HG02943 (cell line): ENCODE data around the gene PTDSS2.
"Not testable (repeated sequence)": the region's sequence is repeated elsewhere in the genome, so short reads cannot be mapped to it uniquely, and the experiment has no call there.

Experiments
- ATAC-seq: cut with Tn5 transposase; IDR thresholded peaks from one replicate; pipeline ENCODE4 v1.9.1; 2021; ENCODE audit warnings: mild to moderate bottlenecking, low read depth, moderate library complexity; ENCODE audit not compliant: unreplicated experiment

The PTDSS2 gene

DNA sequence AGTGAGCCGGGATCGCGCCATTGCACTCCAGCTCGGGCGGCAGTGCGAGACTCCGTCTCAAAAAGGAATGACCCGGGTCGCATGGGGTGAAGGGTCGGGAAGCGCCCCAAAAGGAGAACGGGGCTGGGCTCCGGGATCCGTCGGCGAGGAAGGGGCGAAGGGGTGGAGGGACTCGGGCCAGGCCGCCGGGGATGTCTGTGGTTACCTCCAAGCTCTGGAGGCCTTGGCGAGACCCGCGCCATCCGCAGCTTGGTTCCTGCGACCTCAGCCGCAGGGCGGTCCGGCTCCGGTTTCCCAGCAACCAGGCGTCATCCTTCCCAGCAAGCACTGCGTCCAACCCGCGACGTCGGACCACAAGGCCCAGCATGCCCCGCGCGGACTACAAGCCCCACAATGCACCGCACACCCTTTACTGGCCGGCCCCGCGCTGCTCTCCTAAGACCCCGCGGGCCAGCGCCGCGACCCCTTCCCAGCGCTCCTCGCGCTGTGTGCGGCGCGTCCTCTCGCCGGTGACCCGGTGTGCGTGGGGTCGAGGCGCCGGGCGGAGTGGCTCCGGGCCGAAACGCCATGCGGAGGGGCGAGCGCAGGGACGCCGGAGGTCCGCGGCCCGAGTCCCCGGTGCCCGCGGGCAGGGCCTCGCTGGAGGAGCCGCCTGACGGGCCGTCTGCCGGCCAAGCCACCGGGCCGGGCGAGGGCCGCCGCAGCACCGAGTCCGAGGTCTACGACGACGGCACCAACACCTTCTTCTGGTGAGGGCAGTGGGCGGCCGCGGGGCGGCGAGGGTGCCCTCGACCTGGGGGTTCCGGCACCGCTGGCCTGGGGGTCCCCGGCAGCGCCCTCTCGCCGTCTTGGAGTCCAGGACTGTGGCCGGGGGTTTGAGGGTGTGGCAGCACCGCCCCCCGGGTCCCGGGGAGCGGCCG, at the start of gene PTDSS2:
TSS of gene PTDSS2 (plus strand) at position 391 of the 920 bp plus-strand sequence. CDS start at position 568, 177 bp downstream.
- peak; percentile 75 for ATAC-seq

DNA sequence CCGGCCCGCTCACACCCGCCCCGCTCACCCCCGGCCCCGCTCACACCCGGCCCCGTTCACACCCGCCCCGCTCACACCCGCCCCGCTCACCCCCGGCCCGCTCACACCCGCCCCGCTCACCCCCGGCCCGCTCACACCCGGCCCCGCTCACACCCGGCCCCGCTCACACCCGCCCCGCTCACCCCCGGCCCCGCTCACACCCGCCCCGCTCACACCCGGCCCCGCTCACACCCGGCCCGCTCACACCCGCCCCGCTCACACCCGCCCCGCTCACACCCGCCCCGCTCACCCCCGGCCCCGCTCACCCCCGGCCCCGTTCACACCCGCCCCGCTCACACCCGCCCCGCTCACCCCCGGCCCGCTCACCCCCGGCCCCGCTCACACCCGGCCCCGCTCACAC, 48.9 kb upstream of the PTDSS2 start:
- not testable (repeated sequence) for ATAC-seq

GRCh38 chr11:403021-403760, 46.9 kb upstream of the PTDSS2 start:
- no peak for ATAC-seq

- ATAC-seq: no peak
Observed at GRCh38 chr11:403761-404431, 46.2 kb upstream of the PTDSS2 start.

GRCh38 chr11:404551-405264, 45.4 kb upstream of the PTDSS2 start:
- ATAC-seq: no peak

DNA sequence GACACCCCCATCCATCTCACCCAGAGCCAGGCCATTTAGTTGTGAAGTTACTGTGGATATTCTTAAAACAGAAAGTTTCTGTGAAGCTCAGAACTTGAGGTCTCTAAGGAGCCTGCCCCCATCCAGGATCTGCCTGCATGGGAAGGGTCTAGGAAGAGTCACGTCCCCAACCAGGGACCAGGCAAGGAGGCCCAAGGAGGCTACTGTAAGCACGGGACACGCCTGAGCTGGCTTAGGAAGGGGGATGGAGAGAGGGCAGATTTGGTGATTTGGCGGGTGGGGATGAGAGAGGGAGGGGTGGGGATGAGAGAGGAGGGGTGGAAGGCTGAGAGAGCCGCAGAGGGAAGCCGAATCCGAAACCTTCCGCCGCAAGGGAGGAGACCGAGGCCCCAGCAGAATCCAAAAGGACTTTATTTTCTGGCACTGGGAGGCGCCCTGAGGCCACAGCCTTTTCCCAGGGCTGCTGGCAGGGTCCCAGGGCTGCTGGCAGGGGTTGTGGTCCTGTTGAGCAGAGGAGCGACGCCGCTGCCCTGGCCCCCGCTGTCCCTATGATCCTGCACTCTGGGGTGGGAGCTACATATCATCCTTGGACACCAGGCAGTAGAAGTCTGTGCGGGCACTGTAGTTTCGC, 44.6 kb upstream of the PTDSS2 start:
- no peak for ATAC-seq

DNA sequence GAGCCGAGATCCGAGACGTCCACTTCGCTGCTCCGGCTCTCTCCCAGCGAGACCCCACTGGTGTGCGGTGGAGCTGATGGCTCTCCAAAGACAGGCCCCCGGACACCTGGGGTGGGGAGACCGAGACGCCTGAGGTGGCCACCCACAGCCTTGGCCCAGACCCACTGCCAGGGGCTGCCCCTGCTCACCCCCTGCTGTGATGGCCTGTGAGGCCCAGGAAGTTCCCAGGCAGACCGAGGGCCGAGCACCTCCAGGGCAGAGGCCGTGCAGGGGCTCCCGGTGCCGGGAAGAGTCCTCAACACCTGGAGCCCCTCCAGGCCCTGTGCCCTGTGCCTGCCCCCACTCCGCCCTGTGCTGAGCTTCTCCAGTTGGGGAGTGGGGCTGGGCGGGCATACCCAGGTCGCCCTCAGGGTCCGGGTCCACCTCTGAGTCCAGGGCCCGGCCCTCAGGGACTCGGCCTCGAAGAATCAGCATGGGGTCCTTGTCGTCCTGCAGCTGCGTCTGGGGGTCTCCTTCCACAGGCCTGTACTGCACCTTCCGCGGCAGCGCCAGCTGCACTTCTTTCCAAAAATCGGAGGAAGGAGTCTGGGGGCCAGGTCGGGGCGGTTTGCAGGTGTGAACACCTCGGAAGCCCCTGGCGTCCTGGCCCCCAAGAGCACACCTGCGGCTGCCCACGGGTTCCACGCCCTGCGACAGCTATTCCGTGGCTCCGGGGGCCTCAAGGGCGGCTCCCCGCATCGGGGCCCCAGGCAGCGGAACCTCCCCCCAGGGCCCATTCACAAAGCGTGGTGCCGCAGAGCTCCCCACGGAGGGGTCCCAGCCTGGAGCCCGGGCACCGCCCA, 43.9 kb upstream of the PTDSS2 start:
- ATAC-seq: no peak

DNA sequence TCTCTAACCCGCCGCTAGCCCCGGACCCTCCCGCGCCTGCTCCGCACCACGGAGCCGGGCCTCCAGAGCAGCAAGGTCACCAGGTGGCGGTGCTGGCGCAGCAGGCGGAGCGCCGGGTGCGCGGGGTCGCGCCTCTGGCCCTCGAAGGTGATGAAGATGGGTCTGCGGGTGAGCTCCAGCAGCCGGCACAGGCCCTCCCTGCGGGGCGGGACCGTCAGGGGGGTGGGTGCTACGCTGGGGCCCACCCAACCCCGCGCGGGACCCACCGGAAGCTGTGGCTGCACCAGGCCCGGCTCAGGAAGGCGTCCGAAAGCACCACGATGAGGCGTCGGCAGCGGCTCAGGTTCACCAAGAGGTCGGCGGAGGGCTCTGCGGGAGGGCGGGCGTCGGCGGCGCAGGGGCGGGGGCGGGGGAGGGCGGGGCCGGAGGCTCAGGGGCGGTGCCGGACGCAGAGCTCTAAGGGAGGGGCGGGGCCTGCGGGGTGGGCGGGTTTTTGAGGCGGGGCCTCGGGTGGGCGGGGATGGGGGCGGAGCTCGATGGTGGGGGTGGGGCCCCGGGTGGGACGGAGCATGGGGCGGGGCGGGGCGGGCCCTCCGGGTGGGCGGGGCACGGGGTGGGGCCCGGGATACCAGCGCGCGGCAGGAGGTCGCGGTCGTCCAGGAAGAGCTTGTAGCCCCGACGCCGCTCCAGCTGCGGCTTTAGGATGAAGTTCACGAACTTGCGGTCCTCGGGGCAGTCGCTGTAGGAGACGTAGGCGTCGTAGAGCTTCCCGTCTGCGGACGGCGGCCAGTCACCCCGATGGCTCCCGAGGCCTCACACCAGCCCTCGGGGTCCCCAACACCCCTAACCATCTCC, 43.1 kb upstream of the PTDSS2 start:
- no peak for ATAC-seq

- ATAC-seq: no peak
Observed at GRCh38 chr11:407651-408123, 42.4 kb upstream of the PTDSS2 start.

- no peak for ATAC-seq
Observed at GRCh38 chr11:408154-409007, 41.7 kb upstream of the PTDSS2 start.

GRCh38 chr11:409008-409599, 41.0 kb upstream of the PTDSS2 start:
- no peak for ATAC-seq

- no peak for ATAC-seq
Observed at GRCh38 chr11:409600-410483, 40.2 kb upstream of the PTDSS2 start.

GRCh38 chr11:410711-411110, 39.4 kb upstream of the PTDSS2 start:
- ATAC-seq: not testable (repeated sequence)

DNA sequence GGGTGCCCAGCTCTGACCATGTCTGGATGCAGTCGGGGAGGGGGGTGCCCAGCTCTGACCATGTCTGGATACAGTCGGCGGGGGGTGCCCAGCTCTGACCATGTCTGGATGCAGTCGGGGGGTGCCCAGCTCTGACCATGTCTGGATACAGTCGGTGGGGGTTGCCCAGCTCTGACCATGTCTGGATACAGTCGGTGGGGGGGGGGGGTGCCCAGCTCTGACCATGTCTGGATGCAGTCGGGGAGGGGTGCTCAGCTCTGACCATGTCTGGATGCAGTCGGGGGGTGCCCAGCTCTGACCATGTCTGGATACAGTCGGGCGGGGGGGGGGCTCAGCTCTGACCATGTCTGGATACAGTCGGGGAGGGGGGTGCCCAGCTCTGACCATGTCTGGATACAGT, 38.6 kb upstream of the PTDSS2 start:
- not testable (repeated sequence) for ATAC-seq

DNA sequence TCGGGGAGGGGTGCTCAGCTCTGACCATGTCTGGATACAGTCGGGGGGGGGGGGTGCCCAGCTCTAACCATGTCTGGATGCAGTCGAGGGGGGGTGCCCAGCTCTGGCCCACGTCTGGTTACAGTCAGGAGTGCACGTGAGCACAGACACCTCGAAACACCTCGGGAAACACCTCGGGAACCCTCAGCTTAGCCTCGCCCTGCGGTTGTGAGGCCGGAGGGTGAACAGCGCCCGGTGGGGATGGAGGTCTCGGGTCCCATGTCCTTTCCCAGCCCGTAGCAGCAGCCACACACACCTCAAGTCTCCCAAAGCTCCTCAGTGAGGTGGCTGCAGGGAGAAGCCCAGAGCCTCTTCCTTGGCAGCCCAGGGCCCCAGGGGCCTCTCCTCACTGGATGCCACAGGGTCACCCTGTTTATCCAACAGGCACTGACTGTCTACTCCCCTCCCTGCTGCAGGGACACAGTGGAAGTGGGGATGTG, 37.4 kb upstream of the PTDSS2 start:
- ATAC-seq: no peak
